ENCODE data around the gene VSIG10L2. TPM values are rescaled to one million over a fixed set of nuclear protein-coding genes. Genes with fewer than 3 reads are reported as not detected.

The VSIG10L2 gene
- total RNA-seq, 2 donors from 2014 or later = not detected

GRCh38 chr11:125941619-125942611 is 3.9 kb upstream of the VSIG10L2 start:
- H3K27me3 ChIP-seq = no peaks in the 10 kb centered on the region
- DNase-seq (peak; percentile 68 to 79 (median 68)), ATAC-seq (peak; percentile 82)
- H3K4me3 ChIP-seq = no peak overlapping the region
- intact Hi-C loops (cut with DNase I) = loop anchor here (5.0 kb wide), 1 partner anchor 255 kb away; no protein-coding TSS in a partner anchor
- no peaks in the 10 kb centered on the region for H3K36me3 ChIP-seq (replicated peaks in 1 of 2; ENCODE audit: insufficient read depth in 1 of 2, low read depth in 2 of 2)
- TF ChIP-seq POLR2A (IDR thresholded peaks at IDR 0.05) (no peak), CTCF (IDR thresholded peaks at IDR 0.05) (peak; percentile 54 to 76 (median 70))
- H3K27ac ChIP-seq = no peak overlapping the region
- no peaks in the 10 kb centered on the region for H3K9me3 ChIP-seq
- peaks cover 6% of the 10 kb centered on the region for H3K4me1 ChIP-seq
- 34% methylated on average over 10 to 20 of the region's 20 CpGs for WGBS, 2 donors

- ATAC-seq (no peak), DNase-seq (no peak)
- Histone ChIP-seq H3K4me1 (peaks cover 6% of the 10 kb centered on the region), H3K4me3 (no peak overlapping the region), H3K9me3 (no peaks in the 10 kb centered on the region), H3K27me3 (no peaks in the 10 kb centered on the region), H3K27ac (no peak overlapping the region), H3K36me3 (replicated peaks in 1 of 2; ENCODE audit: insufficient read depth in 1 of 2, low read depth in 2 of 2) (no peaks in the 10 kb centered on the region)
- 77 to 81% methylated on average over 11 to 12 of the region's 12 CpGs for WGBS, 2 donors
- TF ChIP-seq POLR2A (IDR thresholded peaks at IDR 0.05) (no peak), CTCF (IDR thresholded peaks at IDR 0.05) (no peak)
- intact Hi-C loops (cut with DNase I) = loop anchor here (5.0 kb wide), 1 partner anchor 254 kb away; no protein-coding TSS in a partner anchor
These were observed 2.9 kb upstream of the VSIG10L2 start for GRCh38 chr11:125942771-125943428.

DNA sequence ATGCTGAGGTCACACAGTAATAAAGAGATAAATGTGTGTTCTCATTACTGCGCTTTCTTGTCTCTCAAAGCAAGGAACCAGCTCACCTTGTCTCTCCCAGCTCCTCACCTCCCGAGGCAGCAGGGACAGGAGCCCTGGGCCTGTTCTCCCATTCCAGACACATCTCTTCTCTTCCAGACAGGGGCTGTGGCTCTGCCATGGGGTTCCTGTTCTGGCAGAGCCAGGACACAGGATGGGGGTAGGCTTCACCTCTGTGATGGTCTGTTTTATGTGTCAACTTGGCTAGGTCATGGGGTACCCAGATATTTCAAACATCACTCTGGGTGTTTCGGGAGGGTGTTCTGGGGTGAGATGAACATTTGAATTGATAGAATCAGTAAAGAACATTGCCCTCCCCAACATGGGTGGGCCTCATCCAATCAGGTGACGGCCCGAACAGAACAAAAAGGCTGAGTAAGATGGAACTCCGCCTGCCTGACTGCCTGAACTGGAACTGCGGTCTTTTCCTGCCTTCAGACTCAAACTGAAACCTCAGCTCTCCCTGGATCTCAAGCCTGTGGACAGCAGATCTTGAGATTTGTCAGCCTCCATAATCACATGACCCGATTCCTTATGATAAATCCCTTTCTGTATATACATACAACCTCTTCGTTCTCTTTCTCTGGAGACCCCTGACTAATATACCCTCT is 2.0 kb upstream of the VSIG10L2 start:
- TF ChIP-seq CTCF (IDR thresholded peaks at IDR 0.05) (no peak), POLR2A (IDR thresholded peaks at IDR 0.05) (no peak)
- intact Hi-C loops (cut with DNase I) = loop anchor here (5.0 kb wide), 1 partner anchor 253 kb away; no protein-coding TSS in a partner anchor
- Histone ChIP-seq H3K27ac (no peak overlapping the region), H3K27me3 (no peaks in the 10 kb centered on the region), H3K4me3 (no peak overlapping the region), H3K9me3 (no peaks in the 10 kb centered on the region), H3K36me3 (replicated peaks in 1 of 2; ENCODE audit: insufficient read depth in 1 of 2, low read depth in 2 of 2) (no peaks in the 10 kb centered on the region), H3K4me1 (peaks cover 6% of the 10 kb centered on the region)
- no peak for DNase-seq
- ATAC-seq = no peak
- WGBS, 2 donors = 81 to 86% methylated on average over 9 of the region's 9 CpGs

DNA sequence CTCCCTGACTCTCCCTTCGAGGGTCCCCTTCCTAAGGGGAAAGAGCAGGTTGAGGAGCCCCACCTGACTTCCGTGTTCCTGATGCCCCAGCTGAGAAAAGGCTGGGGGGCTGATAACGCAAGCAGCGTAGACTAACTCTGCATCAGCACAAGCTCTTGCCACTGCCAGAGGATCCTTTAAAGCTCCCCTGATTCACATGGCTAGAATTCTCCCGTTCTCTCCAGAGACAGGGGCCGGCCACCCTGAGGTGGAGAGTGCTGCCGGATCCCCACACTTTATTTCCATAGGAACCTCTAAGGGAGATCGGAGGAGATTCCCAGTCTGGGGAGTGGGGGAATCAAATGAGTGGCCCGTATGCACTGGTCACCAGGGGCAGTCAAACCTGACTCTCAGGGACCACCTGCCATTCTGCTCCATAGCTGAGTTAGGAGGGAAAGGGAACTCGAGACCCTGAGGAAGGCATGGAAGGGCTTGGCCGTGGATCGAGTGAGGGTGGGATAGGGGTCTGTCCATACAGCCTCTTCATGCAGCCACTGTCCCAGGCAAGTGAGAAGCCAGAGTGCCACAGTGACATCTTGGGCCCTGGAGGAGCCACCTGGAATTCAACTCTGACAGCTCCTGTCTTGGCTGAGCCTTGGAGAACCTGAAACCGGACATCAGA is 1.4 kb upstream of the VSIG10L2 start:
- Histone ChIP-seq H3K4me3 (no peak overlapping the region), H3K9me3 (no peaks in the 10 kb centered on the region), H3K36me3 (replicated peaks in 1 of 2; ENCODE audit: insufficient read depth in 1 of 2, low read depth in 2 of 2) (no peaks in the 10 kb centered on the region), H3K4me1 (peaks cover 6% of the 10 kb centered on the region), H3K27ac (no peak overlapping the region), H3K27me3 (no peaks in the 10 kb centered on the region)
- TF ChIP-seq POLR2A (IDR thresholded peaks at IDR 0.05) (no peak), CTCF (IDR thresholded peaks at IDR 0.05) (no peak)
- WGBS, 2 donors = 74 to 76% methylated on average over 11 to 13 of the region's 13 CpGs
- no peak for DNase-seq
- no peak for ATAC-seq
- intact Hi-C loops (cut with DNase I) = loop anchor here (5.0 kb wide), 1 partner anchor 253 kb away; no protein-coding TSS in a partner anchor
